Esophagus (tissue), 2 donors: ENCODE measurements around the gene XYLB. TPM values are rescaled to one million over a fixed set of nuclear protein-coding genes. Genes with fewer than 3 reads are reported as not detected.
A peak's percentile ranks its signal among the peaks of the same experiment; 100 is the strongest.

ENCODE experiments used
- H3K27ac ChIP-seq, 2 donors: one replicate each; pipeline ENCODE4 v1.5.1; 2013; ENCODE audit warnings: low read depth in 2 of 2, mild to moderate bottlenecking in 2 of 2, inconsistent platforms in 1 of 2, low read length in 1 of 2, moderate library complexity in 1 of 2
- H3K27me3 ChIP-seq, 2 donors: one replicate each; pipeline ENCODE4 v1.6.1; 2013; ENCODE audit warnings: low read length in 2 of 2, control low read depth in 1 of 2, mild to moderate bottlenecking in 1 of 2; ENCODE audit not compliant: insufficient read depth in 2 of 2, control insufficient read depth in 1 of 2
- H3K36me3 ChIP-seq, 2 donors: one replicate each; pipeline ENCODE4 v1.6.1; 2013; ENCODE audit warnings: low read length in 1 of 2; ENCODE audit not compliant: control insufficient read depth in 2 of 2, insufficient read depth in 2 of 2
- H3K4me1 ChIP-seq, 2 donors: one replicate each; pipeline ENCODE4 v1.6.1; 2013; ENCODE audit warnings: low read length in 1 of 2; ENCODE audit not compliant: control insufficient read depth in 2 of 2, insufficient read depth in 2 of 2
- H3K4me3 ChIP-seq, 2 donors: one replicate each; pipeline ENCODE4 v1.5.1; 2013; ENCODE audit warnings: low read length in 2 of 2, mild to moderate bottlenecking in 2 of 2, low read depth in 1 of 2, moderate library complexity in 1 of 2
- H3K9me3 ChIP-seq, 2 donors: one replicate each; pipeline ENCODE4 v1.6.1; 2013; ENCODE audit warnings: mild to moderate bottlenecking in 2 of 2, low read depth in 1 of 2, low read length in 1 of 2, moderate library complexity in 1 of 2; ENCODE audit not compliant: control insufficient read depth in 2 of 2, insufficient read depth in 1 of 2
- WGBS, 2 donors: extraction: QIAGEN DNeasy Blood & Tissue Kit; methylation state at CpG; one replicate each; pipeline ENCODE4 v1.1.7; 2013; 5-methylcytosine and 5-hydroxymethylcytosine counted together
- polyA plus RNA-seq, 2 donors: library from polyadenylated mRNA; stranded (reverse); fragments of 200-250 nt; gene quantifications; one replicate each; pipeline ENCODE4 v1.2.3, GENCODE V29; 2013
- donor health status: healthy with polysubstance abuse.
- donor health status: Bipolar disorder and iron deficiency.

XYLB gene
- polyA plus RNA-seq, 2 donors, result 1.3 to 1.5 TPM

- Histone ChIP-seq H3K4me1 (no peaks in the 10 kb centered on the region), H3K9me3 (no peaks in the 10 kb centered on the region), H3K4me3 (no peak overlapping the region), H3K27me3 (no peaks in the 10 kb centered on the region), H3K36me3 (peaks cover 0 to 6% of the 10 kb centered on the region in 2 donors), H3K27ac (peak overlapping the region in 1 of 2 donors; percentile 14)
- 48 to 66% methylated on average over 7 of the region's 7 CpGs for WGBS, 2 donors
Observed at GRCh38 chr3:38382506-38383080, 36.0 kb downstream of the XYLB start.

GRCh38 chr3:38383156-38383875 is 36.7 kb downstream of the XYLB start:
- WGBS, 2 donors, result 68 to 73% methylated on average over 8 of the region's 8 CpGs
- H3K9me3 ChIP-seq, result no peaks in the 10 kb centered on the region
- no peak overlapping the region for H3K4me3 ChIP-seq
- peak overlapping the region in 1 of 2 donors; percentile 14 for H3K27ac ChIP-seq
- H3K27me3 ChIP-seq, result no peaks in the 10 kb centered on the region
- no peaks in the 10 kb centered on the region for H3K4me1 ChIP-seq
- peaks cover 0 to 6% of the 10 kb centered on the region in 2 donors for H3K36me3 ChIP-seq

GRCh38 chr3:38386992-38387750 is 40.6 kb downstream of the XYLB start:
- Histone ChIP-seq H3K27me3 (no peaks in the 10 kb centered on the region), H3K4me1 (no peaks in the 10 kb centered on the region), H3K36me3 (no peaks in the 10 kb centered on the region), H3K27ac (no peak overlapping the region), H3K9me3 (no peaks in the 10 kb centered on the region), H3K4me3 (no peak overlapping the region)
- 96 to 100% methylated on average over 5 of the region's 5 CpGs for WGBS, 2 donors

- Histone ChIP-seq H3K36me3 (no peaks in the 10 kb centered on the region), H3K27ac (no peak overlapping the region), H3K27me3 (no peaks in the 10 kb centered on the region), H3K9me3 (no peaks in the 10 kb centered on the region), H3K4me1 (no peaks in the 10 kb centered on the region), H3K4me3 (no peak overlapping the region)
- WGBS, 2 donors, result 84 to 97% methylated on average over 5 of the region's 5 CpGs
Observed at GRCh38 chr3:38387862-38388261, 41.3 kb downstream of the XYLB start.

- WGBS, 2 donors, result 95 to 97% methylated on average over 1 of the region's 1 CpG
- Histone ChIP-seq H3K4me3 (no peak overlapping the region), H3K36me3 (peaks cover 0 to 4% of the 10 kb centered on the region in 2 donors), H3K27me3 (no peaks in the 10 kb centered on the region), H3K4me1 (no peaks in the 10 kb centered on the region), H3K9me3 (no peaks in the 10 kb centered on the region), H3K27ac (no peak overlapping the region)
Observed at GRCh38 chr3:38392604-38393163, 46.1 kb downstream of the XYLB start.

GRCh38 chr3:38396239-38396638 is 49.7 kb downstream of the XYLB start:
- Histone ChIP-seq H3K9me3 (no peaks in the 10 kb centered on the region), H3K4me3 (no peak overlapping the region), H3K27ac (no peak overlapping the region), H3K27me3 (no peaks in the 10 kb centered on the region), H3K4me1 (no peaks in the 10 kb centered on the region), H3K36me3 (peaks cover 0 to 8% of the 10 kb centered on the region in 2 donors)
- WGBS, 2 donors, result 93 to 95% methylated on average over 2 of the region's 2 CpGs

- no peak overlapping the region for H3K4me3 ChIP-seq
Observed at GRCh38 chr3:38396861-38397260, 50.3 kb downstream of the XYLB start.

GRCh38 chr3:38397320-38397719 is 50.7 kb downstream of the XYLB start:
- Histone ChIP-seq H3K9me3 (no peaks in the 10 kb centered on the region), H3K4me1 (no peaks in the 10 kb centered on the region), H3K27ac (no peak overlapping the region), H3K36me3 (peaks cover 0 to 11% of the 10 kb centered on the region in 2 donors), H3K27me3 (no peaks in the 10 kb centered on the region), H3K4me3 (no peak overlapping the region)
- WGBS, 2 donors, result 48 to 68% methylated on average over 5 of the region's 5 CpGs

More at GRCh38 chr3:38396861-38397260, 50.3 kb downstream of the XYLB start:
- H3K4me1 ChIP-seq, result no peaks in the 10 kb centered on the region
- H3K27me3 ChIP-seq, result no peaks in the 10 kb centered on the region
- H3K9me3 ChIP-seq, result no peaks in the 10 kb centered on the region
- peaks cover 0 to 11% of the 10 kb centered on the region in 2 donors for H3K36me3 ChIP-seq
- no peak overlapping the region for H3K27ac ChIP-seq
- WGBS, 2 donors, result 95 to 96% methylated on average over 5 of the region's 5 CpGs

- Histone ChIP-seq H3K27me3 (no peaks in the 10 kb centered on the region), H3K27ac (no peak overlapping the region), H3K4me1 (no peaks in the 10 kb centered on the region), H3K9me3 (no peaks in the 10 kb centered on the region), H3K36me3 (peaks cover 0 to 8% of the 10 kb centered on the region in 2 donors), H3K4me3 (no peak overlapping the region)
- WGBS, 2 donors, result 66 to 86% methylated on average over 4 of the region's 4 CpGs
Observed at GRCh38 chr3:38401246-38401962, 54.8 kb downstream of the XYLB start.
